ENCODE data around the gene HDAC9.

Gene HDAC9

DNA sequence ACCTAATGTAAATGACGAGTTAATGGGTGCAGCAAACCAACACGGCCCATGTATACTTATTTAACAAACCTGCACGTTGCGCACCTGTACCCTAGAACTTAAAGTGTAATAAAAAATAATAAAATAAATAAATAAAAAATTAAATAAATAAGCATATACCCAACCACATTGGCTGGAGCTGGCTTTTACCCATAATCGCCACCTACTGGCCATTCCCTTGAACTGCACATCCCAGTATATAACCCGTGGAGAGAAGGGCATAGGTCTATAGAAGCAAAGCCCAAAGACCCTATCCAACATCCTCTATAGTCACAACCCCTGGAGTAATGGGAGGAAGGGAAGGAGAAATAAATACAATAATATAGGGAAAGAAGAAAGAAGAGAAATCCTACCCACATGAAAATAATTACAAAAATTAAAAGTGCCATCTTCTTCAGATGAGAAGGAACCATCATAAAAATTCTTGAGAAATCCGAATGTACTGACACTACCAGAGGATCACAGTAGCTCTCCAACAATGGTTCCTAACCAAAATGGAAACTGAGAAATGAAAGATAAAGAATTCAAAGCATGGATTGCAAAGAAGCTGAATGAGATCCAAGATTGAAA lies 556.3 kb downstream of the HDAC9 start:
- no peak overlapping the region for H3K4me2 ChIP-seq (ENCODE audit: insufficient read depth, low read length)
- H3K27ac ChIP-seq (ENCODE audit: low read length): no peak overlapping the region
- no peak overlapping the region for H3K4me3 ChIP-seq (ENCODE audit: low read depth in 1 of 2, low read length in 2 of 2)
- no peaks in the 10 kb centered on the region for H3K36me3 ChIP-seq (ENCODE audit: insufficient read depth, low read length)
- no peak overlapping the region for H2AFZ ChIP-seq (ENCODE audit: low read depth, low read length)
- H4K20me1 ChIP-seq (ENCODE audit: insufficient read depth, low read length): no peaks in the 10 kb centered on the region
- H3K9ac ChIP-seq (ENCODE audit: low read depth, low read length): no peak overlapping the region
- H3K27me3 ChIP-seq (ENCODE audit: insufficient read depth, low read length, poor library complexity): no peaks in the 10 kb centered on the region
- no peaks in the 10 kb centered on the region for H3K79me2 ChIP-seq (ENCODE audit: insufficient read depth, low read length)
- DNase-seq (peak; percentile 31), ATAC-seq (ENCODE audit: insufficient read depth, low read depth) (peak; percentile 58; the same call in 1 of the 3 replicates)
- TF ChIP-seq, protein P1, sequence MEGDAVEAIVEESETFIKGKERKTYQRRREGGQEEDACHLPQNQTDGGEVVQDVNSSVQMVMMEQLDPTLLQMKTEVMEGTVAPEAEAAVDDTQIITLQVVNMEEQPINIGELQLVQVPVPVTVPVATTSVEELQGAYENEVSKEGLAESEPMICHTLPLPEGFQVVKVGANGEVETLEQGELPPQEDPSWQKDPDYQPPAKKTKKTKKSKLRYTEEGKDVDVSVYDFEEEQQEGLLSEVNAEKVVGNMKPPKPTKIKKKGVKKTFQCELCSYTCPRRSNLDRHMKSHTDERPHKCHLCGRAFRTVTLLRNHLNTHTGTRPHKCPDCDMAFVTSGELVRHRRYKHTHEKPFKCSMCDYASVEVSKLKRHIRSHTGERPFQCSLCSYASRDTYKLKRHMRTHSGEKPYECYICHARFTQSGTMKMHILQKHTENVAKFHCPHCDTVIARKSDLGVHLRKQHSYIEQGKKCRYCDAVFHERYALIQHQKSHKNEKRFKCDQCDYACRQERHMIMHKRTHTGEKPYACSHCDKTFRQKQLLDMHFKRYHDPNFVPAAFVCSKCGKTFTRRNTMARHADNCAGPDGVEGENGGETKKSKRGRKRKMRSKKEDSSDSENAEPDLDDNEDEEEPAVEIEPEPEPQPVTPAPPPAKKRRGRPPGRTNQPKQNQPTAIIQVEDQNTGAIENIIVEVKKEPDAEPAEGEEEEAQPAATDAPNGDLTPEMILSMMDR (IDR thresholded peaks at IDR 0.05; ENCODE audit: borderline replicate concordance, extremely low read depth, low read length, poor library complexity, severe bottlenecking): peak; percentile 69
- no peak for TF ChIP-seq EZH2 (IDR thresholded peaks at IDR 0.05; ENCODE audit: borderline replicate concordance, low read depth, low read length, severe bottlenecking)
- H3K9me3 ChIP-seq (ENCODE audit: insufficient read depth, low read length, severe bottlenecking): no peaks in the 10 kb centered on the region
- no peaks in the 10 kb centered on the region for H3K4me1 ChIP-seq (ENCODE audit: insufficient read depth, low read length)

Measured in DND-41 (cell line).